ENCODE measurements around the gene ZNF282.

Gene ZNF282

GRCh38 chr7:149147072-149147751 is 48.1 kb upstream of the ZNF282 start, which contains the start of gene ZNF398:
Gene ZNF398, plus strand, starts transcription at chr7:149147453. Its CDS starts 290 bp downstream, at chr7:149147743.
- peak; percentile 80 for ATAC-seq
- TF ChIP-seq ZC3H10 (CRISPR knock-in tag; IDR thresholded peaks at IDR 0.05) (no peak), ZNF565 (CRISPR knock-in tag; conservative IDR thresholded peaks at IDR 0.05; ENCODE audit: low read depth) (no peak), ARNTL (CRISPR knock-in tag; IDR thresholded peaks at IDR 0.05; ENCODE audit: borderline replicate concordance, low read depth) (no peak), ZNF70 (CRISPR knock-in tag; IDR thresholded peaks at IDR 0.05) (0 out of 2 replicates have a peak, but pooled peaks have one; percentile 16), ZNF8 (CRISPR knock-in tag; IDR thresholded peaks at IDR 0.05) (peak; percentile 32; the same call in 1 of the 2 replicates), POU6F1 (CRISPR knock-in tag; IDR thresholded peaks at IDR 0.05; ENCODE audit: borderline replicate concordance, low read depth) (no peak), OSR1 (CRISPR knock-in tag; IDR thresholded peaks at IDR 0.05) (no peak), PATZ1 (CRISPR knock-in tag; IDR thresholded peaks at IDR 0.05; ENCODE audit: borderline replicate concordance) (peak; percentile 71; the same call in 1 of the 2 replicates), GLIS3 (CRISPR knock-in tag; IDR thresholded peaks at IDR 0.05) (no peak), SNAI2 (CRISPR knock-in tag; IDR thresholded peaks at IDR 0.05) (0 out of 2 replicates have a peak, but pooled peaks have one; percentile 4), CSDC2 (CRISPR knock-in tag; IDR thresholded peaks at IDR 0.05) (no peak), ZFP3 (CRISPR knock-in tag; IDR thresholded peaks at IDR 0.05) (0 out of 2 replicates have a peak, but pooled peaks have one; percentile 20)
- TF ChIP-seq, protein P1, sequence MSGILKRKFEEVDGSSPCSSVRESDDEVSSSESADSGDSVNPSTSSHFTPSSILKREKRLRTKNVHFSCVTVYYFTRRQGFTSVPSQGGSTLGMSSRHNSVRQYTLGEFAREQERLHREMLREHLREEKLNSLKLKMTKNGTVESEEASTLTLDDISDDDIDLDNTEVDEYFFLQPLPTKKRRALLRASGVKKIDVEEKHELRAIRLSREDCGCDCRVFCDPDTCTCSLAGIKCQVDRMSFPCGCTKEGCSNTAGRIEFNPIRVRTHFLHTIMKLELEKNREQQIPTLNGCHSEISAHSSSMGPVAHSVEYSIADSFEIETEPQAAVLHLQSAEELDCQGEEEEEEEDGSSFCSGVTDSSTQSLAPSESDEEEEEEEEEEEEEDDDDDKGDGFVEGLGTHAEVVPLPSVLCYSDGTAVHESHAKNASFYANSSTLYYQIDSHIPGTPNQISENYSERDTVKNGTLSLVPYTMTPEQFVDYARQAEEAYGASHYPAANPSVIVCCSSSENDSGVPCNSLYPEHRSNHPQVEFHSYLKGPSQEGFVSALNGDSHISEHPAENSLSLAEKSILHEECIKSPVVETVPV (CRISPR knock-in tag; IDR thresholded peaks at IDR 0.05) = 0 out of 2 replicates have a peak, but pooled peaks have one; percentile 20

- no peak for TF ChIP-seq GLIS3 (CRISPR knock-in tag; IDR thresholded peaks at IDR 0.05)
- no peak for TF ChIP-seq ZFP3 (CRISPR knock-in tag; IDR thresholded peaks at IDR 0.05)
- TF ChIP-seq CSDC2 (CRISPR knock-in tag; IDR thresholded peaks at IDR 0.05) = no peak
- no peak for TF ChIP-seq PATZ1 (CRISPR knock-in tag; IDR thresholded peaks at IDR 0.05; ENCODE audit: borderline replicate concordance)
- TF ChIP-seq, protein P1 (CRISPR knock-in tag; IDR thresholded peaks at IDR 0.05) = no peak
- no peak for TF ChIP-seq BACH2 (CRISPR knock-in tag; IDR thresholded peaks at IDR 0.05; ENCODE audit: borderline replicate concordance)
- TF ChIP-seq ZC3H10 (CRISPR knock-in tag; IDR thresholded peaks at IDR 0.05) = no peak
- TF ChIP-seq OSR1 (CRISPR knock-in tag; IDR thresholded peaks at IDR 0.05) = no peak
- no peak for TF ChIP-seq ZNF8 (CRISPR knock-in tag; IDR thresholded peaks at IDR 0.05)
- TF ChIP-seq SNAI2 (CRISPR knock-in tag; IDR thresholded peaks at IDR 0.05) = no peak
- TF ChIP-seq ZNF565 (CRISPR knock-in tag; conservative IDR thresholded peaks at IDR 0.05; ENCODE audit: low read depth) = no peak
- TF ChIP-seq ESRRG (CRISPR knock-in tag; IDR thresholded peaks at IDR 0.05) = no peak
- no peak for TF ChIP-seq ISL1 (CRISPR knock-in tag; IDR thresholded peaks at IDR 0.05)
- no peak for TF ChIP-seq ZFP30 (CRISPR knock-in tag; IDR thresholded peaks at IDR 0.05)
- TF ChIP-seq POU6F1 (CRISPR knock-in tag; IDR thresholded peaks at IDR 0.05; ENCODE audit: borderline replicate concordance, low read depth) = no peak
- TF ChIP-seq TCF4 (CRISPR knock-in tag; IDR thresholded peaks at IDR 0.05; ENCODE audit: borderline replicate concordance) = no peak
- peak; percentile 71 for ATAC-seq
These were observed 47.3 kb upstream of the ZNF282 start for GRCh38 chr7:149147752-149148653.

Measured in SK-N-SH treated with all-trans-retinoic acid at 6 μM for 48 hours (cell line).